ENCODE measurements around the gene SMIM13.
A peak's percentile ranks its signal among the peaks of the same experiment; 100 is the strongest.

The SMIM13 gene

DNA sequence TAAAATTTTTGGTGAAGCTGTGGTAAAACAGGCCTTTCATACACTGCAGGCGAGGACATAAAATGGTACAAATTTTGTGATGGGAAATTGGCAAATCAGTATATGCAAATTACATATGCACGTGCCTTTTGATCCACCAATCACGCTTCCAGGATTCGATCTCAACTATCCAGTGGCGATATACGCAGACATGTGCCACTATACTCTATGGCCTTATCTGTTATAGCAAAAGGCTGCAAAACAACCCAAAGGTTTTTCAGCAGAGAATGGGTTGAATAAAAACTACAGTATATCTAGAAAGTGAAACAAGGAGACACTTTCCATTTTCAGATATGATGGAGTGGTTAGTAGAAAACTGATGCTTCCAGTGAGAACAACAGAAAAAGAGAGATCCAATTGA, 59.8 kb downstream of the SMIM13 start:
- DNase-seq (ENCODE audit: low read depth), result no peak

GRCh38 chr6:11155589-11155988, 62.0 kb downstream of the SMIM13 start:
- no peak for DNase-seq (ENCODE audit: low read depth)

- peak; percentile 36 for DNase-seq (ENCODE audit: low read depth)
Measured at GRCh38 chr6:11160199-11160598, 66.6 kb downstream of the SMIM13 start.

GRCh38 chr6:11161031-11161956, 67.7 kb downstream of the SMIM13 start:
- DNase-seq (ENCODE audit: low read depth), result peak; percentile 33

DNA sequence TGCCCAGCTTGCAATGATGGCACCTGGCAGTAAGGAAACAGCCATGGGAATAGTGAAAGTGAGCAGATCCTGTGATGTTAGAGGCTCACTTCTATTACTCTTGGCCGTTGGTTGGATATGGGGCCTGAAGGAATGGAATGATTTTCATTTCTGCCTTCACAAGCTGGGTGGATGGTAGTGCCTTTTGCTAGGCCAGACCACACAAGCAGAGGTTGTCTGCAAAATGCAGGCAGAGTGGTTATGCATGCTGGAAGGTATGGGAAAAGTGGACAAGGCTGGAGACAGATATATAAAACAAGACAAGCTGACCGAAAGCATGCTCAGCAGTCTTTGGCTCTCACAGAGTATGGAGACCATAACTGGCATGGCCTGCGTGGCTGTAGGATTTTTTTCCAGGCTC, 68.6 kb downstream of the SMIM13 start:
- DNase-seq (ENCODE audit: low read depth), result no peak

- no peak for DNase-seq (ENCODE audit: low read depth)
Measured at GRCh38 chr6:11163932-11164331, 70.3 kb downstream of the SMIM13 start.

DNA sequence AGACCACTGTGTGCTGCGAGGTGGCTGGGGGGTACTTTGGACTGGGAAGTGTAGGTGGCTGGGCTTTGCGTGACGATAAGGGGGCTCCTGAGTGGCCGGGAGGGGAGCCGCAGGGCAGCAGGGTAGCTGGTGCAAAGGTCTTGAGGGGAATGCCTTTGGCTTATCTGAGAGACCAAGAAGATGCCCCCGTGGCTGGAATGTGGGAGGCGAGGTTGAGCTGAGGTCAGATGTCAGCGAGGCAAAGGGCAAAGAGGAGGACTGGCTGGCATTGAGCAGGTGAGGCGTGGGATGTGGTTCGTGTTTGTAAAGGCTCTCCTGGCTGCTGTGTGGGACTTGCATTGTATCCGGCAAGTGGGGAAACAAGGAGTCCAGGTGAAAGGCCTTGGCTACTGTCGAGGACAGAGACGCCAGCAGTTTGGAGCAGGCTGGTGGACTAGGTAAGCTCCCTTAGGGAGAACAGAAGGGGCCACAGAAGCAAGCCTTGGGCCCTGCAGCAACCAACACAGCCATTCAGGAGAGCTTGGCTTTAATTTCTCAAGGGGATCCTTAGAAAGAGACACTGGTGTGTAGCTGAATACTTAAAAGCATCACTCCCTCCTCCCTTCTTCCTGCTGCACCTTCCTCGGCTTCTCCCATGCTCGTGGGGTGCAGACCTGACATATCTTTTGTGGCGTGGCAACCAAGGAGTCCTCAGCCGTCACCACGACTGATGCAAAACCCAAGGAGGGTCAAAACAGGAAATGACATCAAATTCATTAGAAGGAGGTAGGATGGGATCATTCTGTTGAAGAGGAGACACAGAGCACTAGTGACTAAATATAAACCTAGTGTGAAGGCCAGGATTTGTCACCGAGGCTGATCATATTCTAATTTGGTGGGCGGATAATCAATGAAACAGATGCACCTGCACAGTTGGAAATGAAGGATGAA, 71.3 kb downstream of the SMIM13 start:
- DNase-seq (ENCODE audit: low read depth), result no peak

DNA sequence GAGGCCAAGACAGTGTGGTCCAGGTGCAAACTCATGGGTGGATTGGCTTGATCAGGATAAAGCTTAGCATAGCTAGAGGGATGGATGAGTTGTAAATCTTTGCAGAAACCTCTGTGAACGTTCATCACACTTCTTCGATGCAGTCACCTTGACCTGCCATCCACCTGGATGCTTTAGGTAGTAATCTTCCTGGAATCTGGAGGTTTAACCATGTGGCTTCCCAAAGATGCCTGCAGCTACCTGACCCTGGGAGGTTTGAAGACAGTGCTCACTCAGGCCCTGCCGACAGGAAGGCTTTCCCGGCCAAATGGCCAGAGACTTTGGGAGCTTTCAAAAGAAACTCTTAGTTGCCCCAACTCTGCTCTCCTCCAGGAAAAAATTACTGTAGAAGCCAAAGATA, 73.3 kb downstream of the SMIM13 start:
- no peak for DNase-seq (ENCODE audit: low read depth)

GRCh38 chr6:11168091-11168635, 74.5 kb downstream of the SMIM13 start:
- no peak for DNase-seq (ENCODE audit: low read depth)

- no peak for DNase-seq (ENCODE audit: low read depth)
Measured at GRCh38 chr6:11171952-11172351, 78.3 kb downstream of the SMIM13 start.

- peak; percentile 43 for DNase-seq (ENCODE audit: low read depth)
Measured at GRCh38 chr6:11172501-11173327, 79.1 kb downstream of the SMIM13 start.

- DNase-seq (ENCODE audit: low read depth), result no peak
Measured at GRCh38 chr6:11174242-11174611, 80.6 kb downstream of the SMIM13 start.

DNA sequence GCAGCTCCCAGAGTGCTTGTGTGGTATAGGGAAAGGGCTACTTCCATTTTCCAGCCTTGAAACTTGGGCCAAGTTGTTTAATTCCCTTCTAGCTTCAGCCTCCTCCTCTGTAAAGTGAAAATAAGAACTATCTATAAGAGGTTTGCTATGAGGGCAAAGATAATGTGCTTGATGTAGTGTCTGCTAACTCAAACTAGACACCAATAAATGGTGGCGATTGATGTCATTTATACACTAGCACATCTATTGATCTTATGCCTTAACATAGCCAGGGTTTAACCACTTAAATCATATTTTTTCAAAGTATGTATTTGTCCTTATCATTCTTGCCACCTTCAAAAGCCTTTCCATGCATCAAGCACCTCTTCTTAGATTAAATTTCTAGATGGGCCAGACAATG, 83.6 kb downstream of the SMIM13 start:
- DNase-seq (ENCODE audit: low read depth), result no peak

DNA sequence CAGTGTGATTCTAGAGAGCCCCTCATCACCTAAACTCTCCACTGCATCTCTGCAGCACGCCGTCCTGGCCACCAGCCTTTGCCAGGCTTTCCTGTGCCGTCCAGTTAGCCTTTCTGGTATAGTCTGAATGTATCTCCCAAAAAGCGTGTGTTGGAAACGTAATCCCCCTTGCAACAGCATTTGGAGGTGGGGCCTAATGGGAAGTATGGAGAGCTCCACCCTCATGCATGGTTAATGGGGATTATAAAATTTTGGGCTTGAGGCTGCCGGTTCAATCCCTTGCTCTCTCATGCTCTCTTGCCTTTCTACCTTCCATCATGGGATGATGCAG, 85.4 kb downstream of the SMIM13 start:
- DNase-seq (ENCODE audit: low read depth), result no peak

GRCh38 chr6:11179419-11180202, 86.0 kb downstream of the SMIM13 start:
- no peak for DNase-seq (ENCODE audit: low read depth)

DNA sequence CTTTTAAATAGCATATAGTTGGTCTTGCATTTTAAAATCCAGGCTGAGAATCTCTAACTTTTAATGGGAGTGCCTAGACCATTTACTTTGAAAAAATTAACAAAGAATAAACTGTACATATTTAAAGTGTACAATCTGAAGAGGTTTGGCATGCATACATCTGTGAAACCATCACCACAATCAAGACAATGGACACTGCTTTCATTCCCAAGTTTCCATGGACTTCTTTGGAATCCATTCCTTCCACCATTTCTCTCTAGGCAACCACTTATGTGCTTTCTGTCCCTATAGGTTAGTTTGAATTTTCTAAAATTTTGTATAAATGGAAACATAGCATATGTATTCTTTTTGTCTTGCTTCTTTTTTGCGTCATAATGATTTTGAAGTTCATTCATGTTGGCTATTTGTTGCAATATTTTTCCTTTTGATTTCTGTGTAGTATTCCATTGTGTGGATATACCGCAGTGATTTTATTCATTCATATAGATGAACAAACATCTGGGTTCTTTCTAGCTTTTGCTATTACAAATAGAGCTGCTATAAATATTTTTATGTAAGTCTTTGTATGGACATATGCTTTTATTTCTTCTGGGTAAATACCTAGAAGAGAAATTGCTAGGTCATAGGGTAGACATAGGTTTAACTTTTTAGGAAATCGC, 88.0 kb downstream of the SMIM13 start:
- DNase-seq (ENCODE audit: low read depth), result no peak

- DNase-seq (ENCODE audit: low read depth), result no peak
Measured at GRCh38 chr6:11183761-11184362, 90.2 kb downstream of the SMIM13 start.

GRCh38 chr6:11185204-11185842, 91.7 kb downstream of the SMIM13 start:
- no peak for DNase-seq (ENCODE audit: low read depth)

DNA sequence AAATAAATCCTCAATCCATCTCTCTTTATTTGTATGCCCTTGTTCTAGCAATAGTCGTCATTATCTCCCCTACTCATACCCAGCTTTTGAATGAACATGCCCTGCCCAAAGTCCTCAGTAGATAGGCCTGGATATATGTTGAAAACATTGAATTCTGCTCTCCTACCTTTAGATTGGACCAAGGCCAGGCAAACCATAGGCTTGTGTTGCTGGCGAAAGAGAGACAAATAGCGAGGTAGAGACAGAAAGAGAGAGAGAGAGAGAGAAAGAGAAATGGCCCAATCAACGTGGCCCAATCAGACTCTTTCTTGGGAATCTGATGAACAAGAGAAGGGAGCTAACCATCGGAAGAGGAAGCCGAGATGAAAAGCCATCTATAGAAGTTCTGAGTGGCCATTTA, 93.7 kb downstream of the SMIM13 start:
- no peak for DNase-seq (ENCODE audit: low read depth)

Measured in iris pigment epithelial cell (primary cell).